ENCODE measurements around the gene TRPM2.

- TF ChIP-seq CTCF (IDR thresholded peaks at IDR 0.05) (no peak), POLR2A (IDR thresholded peaks at IDR 0.05) (no peak)
Measured at GRCh38 chr21:44439211-44439600, 85.8 kb downstream of the TRPM2 start.
